Measurements from ENCODE around the gene ERP44.
"Not testable (repeated sequence)": the region's sequence is repeated elsewhere in the genome, so short reads cannot be mapped to it uniquely, and the experiment has no call there.

ERP44 gene

GRCh38 chr9:100070104-100071041 is 28.4 kb downstream of the ERP44 start:
- in situ Hi-C loops (cut with MboI; ENCODE audit: low sequenced_read_pairs), result no loop called here

DNA sequence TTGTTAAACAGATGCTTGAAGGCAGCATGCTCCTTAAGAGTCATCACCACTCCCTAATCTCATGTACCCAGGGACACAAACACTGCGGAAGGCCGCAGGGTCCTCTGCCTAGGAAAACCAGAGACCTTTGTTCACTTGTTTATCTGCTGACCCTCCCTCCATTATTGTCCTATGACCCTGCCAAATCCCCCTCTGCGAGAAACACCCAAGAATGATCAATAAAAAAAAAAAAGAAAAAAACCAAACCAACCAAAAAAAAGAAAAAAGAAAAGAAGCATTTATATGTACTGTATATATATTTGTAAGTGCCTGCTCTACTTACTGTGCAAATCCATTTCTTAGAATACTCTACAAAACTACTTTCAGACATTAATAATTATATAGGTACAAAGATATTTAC is 29.7 kb downstream of the ERP44 start:
- in situ Hi-C loops (cut with MboI; ENCODE audit: low sequenced_read_pairs), result not testable (repeated sequence)

DNA sequence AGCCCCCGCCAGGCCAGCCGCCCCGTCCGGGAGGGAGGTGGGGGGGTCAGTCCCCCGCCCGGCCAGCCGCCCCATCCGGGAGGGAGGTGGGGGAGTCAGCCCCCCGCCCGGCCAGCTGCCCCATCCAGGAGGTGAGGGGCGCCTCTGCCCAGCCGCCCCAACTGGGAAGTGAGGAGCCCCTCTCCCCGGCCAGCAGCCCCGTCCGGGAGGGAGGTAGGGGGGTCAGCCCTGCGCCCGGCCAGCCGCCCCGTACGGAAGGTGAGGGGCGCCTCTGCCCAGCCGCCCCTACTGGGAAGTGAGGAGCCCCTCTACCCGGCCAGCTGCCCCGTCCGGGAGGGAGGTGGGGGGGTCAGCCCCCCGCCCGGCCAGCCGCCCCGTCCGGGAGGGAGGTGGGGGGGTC is 30.8 kb downstream of the ERP44 start:
- in situ Hi-C loops (cut with MboI; ENCODE audit: low sequenced_read_pairs), result not testable (repeated sequence)

DNA sequence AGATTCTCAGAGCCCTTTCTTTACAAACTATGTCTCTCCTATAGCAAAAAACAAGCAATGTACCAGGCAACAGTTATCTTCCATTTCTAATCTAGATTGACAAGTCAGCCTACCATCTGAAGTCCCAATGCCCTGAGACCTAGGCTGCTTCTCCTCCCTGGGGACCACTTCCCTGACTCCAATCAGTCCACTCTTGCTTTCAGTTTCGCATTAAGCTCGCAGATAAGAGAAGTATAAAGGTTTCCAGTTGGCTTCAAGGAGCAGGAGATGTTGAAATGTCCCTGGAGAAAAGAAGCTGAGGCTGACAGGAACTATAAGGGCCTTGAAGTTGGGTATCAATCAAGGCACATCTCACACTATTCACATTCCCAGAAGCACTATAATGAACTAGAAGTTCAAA is 32.3 kb downstream of the ERP44 start:
- in situ Hi-C loops (cut with MboI; ENCODE audit: low sequenced_read_pairs), result no loop called here

DNA sequence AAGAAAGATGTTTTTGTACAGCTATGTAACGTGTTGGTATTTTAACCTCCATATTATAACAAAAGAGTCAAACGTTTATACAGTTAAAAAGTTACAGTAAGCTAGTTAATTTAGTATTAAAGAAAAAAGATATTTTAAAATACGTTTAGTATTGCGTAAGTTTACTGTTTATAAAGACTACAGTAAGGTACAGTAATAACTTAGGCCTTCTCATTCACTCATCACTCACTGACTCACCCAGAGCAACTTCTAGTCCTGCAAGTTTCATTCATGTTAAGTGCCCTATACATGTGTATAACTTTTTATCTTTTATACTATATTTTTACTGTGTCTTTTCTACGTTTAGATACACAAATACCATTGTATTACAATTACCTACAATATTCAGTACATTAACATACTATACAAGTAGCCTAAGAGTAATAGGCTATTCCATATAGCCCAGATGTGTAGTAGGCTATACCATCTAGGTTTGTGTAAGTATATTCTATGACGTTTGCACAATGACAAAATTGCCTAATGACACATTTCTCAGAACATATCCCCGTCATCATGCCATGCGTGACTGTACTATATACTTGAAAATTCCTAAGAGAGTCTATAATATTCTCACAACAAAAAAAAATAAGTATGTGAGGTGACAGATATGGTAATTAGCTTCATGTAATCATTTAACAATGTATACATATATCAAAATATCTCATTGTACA is 33.8 kb downstream of the ERP44 start:
- in situ Hi-C loops (cut with MboI; ENCODE audit: low sequenced_read_pairs), result no loop called here

- in situ Hi-C loops (cut with MboI; ENCODE audit: low sequenced_read_pairs), result no loop called here
Measured at GRCh38 chr9:100063185-100063584, 35.6 kb downstream of the ERP44 start.

GRCh38 chr9:100062683-100063082 is 36.1 kb downstream of the ERP44 start:
- in situ Hi-C loops (cut with MboI; ENCODE audit: low sequenced_read_pairs), result not testable (repeated sequence)

DNA sequence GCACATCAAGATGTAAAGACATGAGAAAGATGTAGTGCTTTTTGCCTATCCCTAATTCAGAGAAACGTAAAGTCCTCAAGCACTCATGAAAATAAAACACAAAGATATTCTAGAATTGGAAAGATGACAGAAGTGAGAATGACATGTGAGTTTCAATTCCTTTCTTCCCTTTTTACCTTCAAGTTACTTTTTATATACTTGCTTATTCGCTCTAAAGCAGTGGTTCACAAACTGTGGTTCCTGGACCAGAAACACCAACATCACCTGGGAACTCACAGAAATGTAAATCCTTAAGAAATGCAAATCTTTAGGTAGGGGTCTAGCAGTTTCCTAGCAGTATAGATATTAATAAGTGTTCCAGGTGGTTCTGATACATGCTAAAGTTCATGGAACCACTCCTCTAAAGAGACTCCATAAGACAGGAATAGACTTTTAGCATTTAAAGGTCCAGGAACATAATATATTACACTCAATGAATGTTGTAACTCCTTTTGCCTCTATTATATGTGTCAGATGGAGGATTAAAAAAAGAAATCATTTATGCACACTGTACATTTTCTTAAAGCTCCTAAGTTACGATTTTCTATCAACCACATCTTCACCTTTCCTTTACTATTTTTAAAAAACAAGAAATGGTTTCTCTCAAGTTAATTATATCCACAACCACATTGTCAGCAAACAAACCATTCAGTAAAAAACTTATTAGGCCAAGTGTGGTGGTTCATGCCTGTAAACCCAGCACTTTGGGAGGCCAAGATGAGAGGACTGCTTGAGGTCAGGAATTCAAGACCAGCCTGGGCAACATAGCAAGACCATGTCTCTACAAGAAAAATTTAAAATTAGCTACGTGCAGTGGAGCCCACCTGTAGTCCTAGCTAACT is 39.9 kb downstream of the ERP44 start:
- in situ Hi-C loops (cut with MboI; ENCODE audit: low sequenced_read_pairs), result no loop called here

- in situ Hi-C loops (cut with MboI; ENCODE audit: low sequenced_read_pairs), result no loop called here
Measured at GRCh38 chr9:100057624-100058023, 41.2 kb downstream of the ERP44 start.

DNA sequence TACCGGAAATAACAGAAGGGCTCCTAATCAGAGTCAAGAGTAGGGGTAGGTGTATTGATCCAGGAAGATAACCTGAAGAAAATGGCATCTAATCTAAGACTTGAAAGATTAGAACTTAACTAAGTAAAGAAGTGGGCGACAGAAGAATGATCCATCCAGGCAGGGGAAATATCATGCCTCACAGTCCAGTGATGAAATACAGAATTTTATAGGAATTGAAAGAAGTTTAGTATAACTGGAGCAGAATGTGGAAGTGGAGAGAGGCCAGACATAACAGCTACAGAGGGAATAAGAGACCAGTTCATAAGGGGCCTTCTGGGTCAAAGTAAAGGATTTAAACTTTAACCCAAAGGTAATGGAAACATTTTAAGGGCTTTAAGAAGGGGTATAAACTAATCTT is 42.2 kb downstream of the ERP44 start:
- in situ Hi-C loops (cut with MboI; ENCODE audit: low sequenced_read_pairs), result no loop called here

DNA sequence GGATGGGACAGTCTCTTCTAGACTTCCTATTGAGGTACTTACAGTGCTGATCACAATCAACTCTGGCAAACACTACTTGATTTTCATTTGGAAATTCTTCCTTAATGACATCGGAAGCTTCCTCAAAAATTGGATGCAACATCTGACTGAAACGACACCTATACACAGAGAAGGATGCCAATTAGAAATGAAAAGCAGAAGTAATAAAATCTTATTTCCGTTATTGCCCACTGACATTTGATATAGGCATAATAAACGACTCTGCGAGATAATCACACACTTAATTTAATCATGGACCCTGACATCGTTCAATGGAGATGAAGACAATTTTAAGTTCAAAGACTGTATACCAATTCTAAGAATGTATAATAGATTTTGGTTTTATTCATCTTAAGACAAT is 46.4 kb downstream of the ERP44 start:
- in situ Hi-C loops (cut with MboI; ENCODE audit: low sequenced_read_pairs), result no loop called here

DNA sequence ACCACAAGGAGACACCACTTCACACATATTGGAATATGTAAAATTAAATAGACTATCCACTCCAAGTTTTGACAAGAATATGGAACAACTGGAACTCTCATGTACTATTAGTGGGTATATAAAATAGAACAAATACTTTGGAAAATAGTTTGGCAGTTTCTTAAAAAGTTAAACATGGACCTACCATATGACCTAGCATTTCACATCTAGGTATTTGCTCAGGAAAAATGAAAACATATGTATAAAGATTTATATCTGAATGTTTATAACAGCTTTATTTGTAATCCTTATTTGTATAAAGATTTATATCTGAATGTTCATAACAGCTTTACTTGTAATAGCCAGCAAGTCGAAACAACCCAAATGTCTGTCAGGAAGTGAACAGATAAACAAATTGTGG is 49.2 kb downstream of the ERP44 start:
- in situ Hi-C loops (cut with MboI; ENCODE audit: low sequenced_read_pairs), result loop anchor here (25.0 kb wide), 1 partner anchor 263 kb away; no protein-coding TSS in a partner anchor

DNA sequence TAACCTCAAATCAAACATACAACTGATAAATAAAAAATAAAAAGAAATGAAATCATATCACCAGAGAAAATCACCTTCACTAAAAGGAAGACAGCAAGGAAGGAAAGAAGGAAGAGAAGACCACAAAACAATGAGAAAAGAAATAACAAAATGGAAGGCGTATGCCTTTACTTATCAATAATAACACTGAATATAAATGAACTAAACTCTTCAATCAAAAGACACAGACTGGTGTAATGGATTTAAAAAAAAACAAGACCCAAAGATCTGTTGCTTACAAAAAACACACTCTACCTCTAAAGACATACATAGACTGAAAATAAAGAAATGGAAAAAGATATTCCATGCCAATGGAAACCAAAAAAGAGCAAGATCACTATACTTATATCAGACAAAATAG is 60.3 kb downstream of the ERP44 start:
- in situ Hi-C loops (cut with MboI; ENCODE audit: low sequenced_read_pairs), result loop anchor here (25.0 kb wide), 1 partner anchor 274 kb away; no protein-coding TSS in a partner anchor

DNA sequence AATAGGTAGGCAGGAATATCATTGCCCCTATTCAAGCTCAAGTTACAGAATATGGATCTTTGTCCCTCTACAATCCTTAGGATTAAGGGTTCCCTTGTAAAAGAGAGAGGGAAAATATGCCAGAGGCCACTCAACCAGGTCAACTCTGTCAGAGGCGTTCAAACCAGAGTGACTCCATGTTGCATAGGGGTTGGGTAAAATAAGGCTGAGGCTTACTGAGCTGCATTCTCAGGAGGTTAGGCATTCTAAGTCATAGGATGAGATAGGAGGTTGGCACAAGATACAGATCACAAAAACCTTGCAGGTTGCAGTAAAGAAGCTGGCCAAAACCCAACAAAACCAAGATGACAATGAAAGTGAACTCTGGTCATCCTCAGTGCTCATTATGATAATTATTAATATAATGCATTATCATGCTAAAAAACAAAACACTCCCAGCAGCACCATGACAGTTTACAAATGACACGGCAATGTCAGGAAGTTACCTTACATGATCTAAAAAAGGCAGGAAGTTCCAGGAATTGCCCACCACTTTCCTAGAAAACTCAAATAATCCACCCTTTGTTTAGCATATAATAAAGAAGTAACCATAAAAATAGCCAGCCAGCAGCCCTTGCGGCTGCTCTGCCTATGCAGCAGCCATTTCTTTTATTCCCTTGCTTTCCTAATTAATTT is 64.8 kb downstream of the ERP44 start:
- in situ Hi-C loops (cut with MboI; ENCODE audit: low sequenced_read_pairs), result loop anchor here (25.0 kb wide), 1 partner anchor 278 kb away; no protein-coding TSS in a partner anchor

- in situ Hi-C loops (cut with MboI; ENCODE audit: low sequenced_read_pairs), result loop anchor here (25.0 kb wide), 1 partner anchor 282 kb away; no protein-coding TSS in a partner anchor
Measured at GRCh38 chr9:100030548-100030947, 68.3 kb downstream of the ERP44 start.

- in situ Hi-C loops (cut with MboI; ENCODE audit: low sequenced_read_pairs), result loop anchor here (25.0 kb wide), 1 partner anchor 283 kb away; no protein-coding TSS in a partner anchor
Measured at GRCh38 chr9:100029251-100029650, 69.5 kb downstream of the ERP44 start.

DNA sequence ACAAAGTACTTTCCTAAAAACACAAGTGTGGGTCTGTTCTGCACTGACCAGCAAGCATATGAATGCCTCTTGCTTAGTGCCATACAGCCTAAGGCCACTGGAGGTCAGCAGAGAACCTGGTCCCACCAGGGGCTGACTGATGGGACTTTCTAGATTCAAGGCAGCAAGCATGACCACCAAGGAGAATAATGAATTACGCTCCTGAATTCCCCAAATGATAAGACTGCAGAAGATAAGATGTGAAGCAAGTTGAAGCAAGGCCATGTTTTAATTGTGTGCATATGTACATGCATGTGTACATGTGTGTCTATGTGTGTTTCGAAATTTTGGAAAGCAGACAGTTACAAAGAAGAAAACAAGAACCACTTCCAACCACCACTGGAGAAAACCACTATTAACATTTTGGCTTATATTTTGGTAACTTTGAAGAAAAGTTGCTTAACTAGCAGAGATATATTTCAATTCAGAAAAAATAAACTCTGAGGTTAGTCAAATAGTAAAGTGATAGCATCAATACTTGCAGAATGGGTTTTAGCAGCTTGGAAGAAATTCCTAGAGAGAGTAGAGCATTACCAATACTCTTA is 70.5 kb downstream of the ERP44 start:
- in situ Hi-C loops (cut with MboI; ENCODE audit: low sequenced_read_pairs), result loop anchor here (25.0 kb wide), 1 partner anchor 284 kb away; no protein-coding TSS in a partner anchor

DNA sequence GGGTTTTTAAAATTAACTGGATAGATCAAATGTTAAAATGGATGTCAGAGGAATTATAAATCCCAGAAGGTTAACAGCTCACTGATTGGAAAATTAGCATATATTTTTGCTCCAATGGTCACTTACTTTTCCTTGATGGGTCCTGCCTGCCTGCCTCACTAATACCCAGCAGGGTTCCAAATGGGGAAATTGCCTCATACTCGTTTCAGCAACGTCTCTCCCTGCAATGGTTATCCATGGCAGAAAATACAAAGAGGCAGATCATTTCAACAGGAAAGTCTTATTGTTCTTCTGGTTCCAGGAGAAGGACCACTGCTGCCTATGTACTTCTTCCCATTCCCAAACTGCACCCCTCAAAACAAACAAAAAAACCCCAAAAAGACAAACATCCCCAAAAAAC is 71.3 kb downstream of the ERP44 start:
- in situ Hi-C loops (cut with MboI; ENCODE audit: low sequenced_read_pairs), result loop anchor here (25.0 kb wide), 1 partner anchor 285 kb away; no protein-coding TSS in a partner anchor

DNA sequence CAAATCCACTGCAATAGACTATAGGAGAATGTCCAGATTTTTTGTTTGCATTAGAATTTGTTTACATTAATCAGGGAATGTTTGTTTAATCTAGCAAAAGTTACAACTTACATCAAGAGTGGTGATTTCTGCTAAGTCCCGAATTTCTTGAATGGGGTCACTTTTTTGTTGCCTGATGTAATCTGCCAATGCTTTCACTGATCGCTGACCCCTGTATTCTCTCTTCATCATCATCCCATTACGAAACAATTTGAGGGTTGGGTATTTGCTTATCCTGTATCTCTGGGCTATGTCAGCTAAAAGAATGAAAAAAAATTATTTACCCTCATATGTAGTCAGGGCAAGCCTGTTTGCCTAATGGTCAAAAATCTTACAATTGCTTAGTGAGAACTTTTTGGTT is 76.9 kb downstream of the ERP44 start:
- in situ Hi-C loops (cut with MboI; ENCODE audit: low sequenced_read_pairs), result loop anchor here (25.0 kb wide), 3 partner anchors 210 to 835 kb away; partner anchors contain the start of gene NR4A3

All from HL-60/S4 (cell line).